ENCODE results near the gene SHC4.

- no peak for TF ChIP-seq NFATC3 (CRISPR knock-in tag; IDR thresholded peaks at IDR 0.05)
- no peak for TF ChIP-seq ZNF20 (CRISPR knock-in tag; IDR thresholded peaks at IDR 0.05)
- no peak for TF ChIP-seq ARNT (IDR thresholded peaks at IDR 0.05)
- TF ChIP-seq CTCF (CRISPR knock-in tag; IDR thresholded peaks at IDR 0.05), result no peak
- no peak for TF ChIP-seq KLF9 (CRISPR knock-in tag; IDR thresholded peaks at IDR 0.05; ENCODE audit: low read depth)
- TF ChIP-seq ZNF607 (CRISPR knock-in tag; IDR thresholded peaks at IDR 0.05; ENCODE audit: borderline replicate concordance), result 0 out of 2 replicates have a peak, but pooled peaks have one; percentile 44
- no peak for TF ChIP-seq MAFF (IDR thresholded peaks at IDR 0.05; ENCODE audit: low read depth, low read length)
- no peak for TF ChIP-seq ZNF276 (CRISPR knock-in tag; IDR thresholded peaks at IDR 0.05; ENCODE audit: low read depth)
- TF ChIP-seq YY1 (IDR thresholded peaks at IDR 0.05; ENCODE audit: insufficient read depth, insufficient replicate concordance, low read depth, low read length), result peak; percentile 58
- no peak for TF ChIP-seq RAD21 (CRISPR knock-in tag; IDR thresholded peaks at IDR 0.05)
- TF ChIP-seq EZH2 (conservative IDR thresholded peaks at IDR 0.05; ENCODE audit: low read depth, low read length), result no peak
- no peak for TF ChIP-seq ZBTB42 (CRISPR knock-in tag; IDR thresholded peaks at IDR 0.05)
Measured at GRCh38 chr15:48810414-48811324, 153.1 kb downstream of the SHC4 start, which contains the start of gene CEP152.
